Ovary (tissue), 9 donors: ENCODE measurements around the gene CASK. TPM values are rescaled to one million over a fixed set of nuclear protein-coding genes. Genes with fewer than 3 reads are reported as not detected.
"Not testable (repeated sequence)": the region's sequence is repeated elsewhere in the genome, so short reads cannot be mapped to it uniquely, and the experiment has no call there.

Experiments
- DNase-seq, 5 donors: peaks; one replicate each; pipeline ENCODE4 v3.0.0-alpha.2; 2019 to 2020
- H3K27ac ChIP-seq, 2 donors: fragments of 200-600 bp; one replicate each; pipeline versions ENCODE4 v1.5.1 to v1.8.0; 2019 to 2022
- H3K27me3 ChIP-seq: fragments of 200-600 bp; one replicate; pipeline ENCODE4 v1.8.0; 2022
- H3K36me3 ChIP-seq: fragments of 200-600 bp; sonication (generic); one replicate; pipeline ENCODE4 v1.5.1; 2019
- H3K4me1 ChIP-seq: one replicate; pipeline ENCODE4 v1.8.1; 2013; ENCODE audit warnings: mild to moderate bottlenecking, moderate library complexity; ENCODE audit not compliant: insufficient read depth
- H3K4me3 ChIP-seq: fragments of 200-600 bp; sonication (generic); one replicate; pipeline ENCODE4 v1.5.1; 2017
- H3K9me3 ChIP-seq, 2 donors: fragments of 200-600 bp in 1 of 2; sonication (generic) in 1 of 2; one replicate each; pipeline versions ENCODE4 v1.5.1 to v1.8.1; 2013 to 2019; ENCODE audit warnings: mild to moderate bottlenecking in 1 of 2, moderate library complexity in 1 of 2
- EP300 ChIP-seq: sonication (generic); formaldehyde crosslinking; IDR thresholded peaks from one replicate; pipeline ENCODE4 v1.6.1; 2017; ENCODE audit warnings: antibody characterized with exemption
- POLR2A ChIP-seq: fragments of 450-650 bp; IDR thresholded peaks from one replicate; pipeline ENCODE4 v1.6.1; 2017; ENCODE audit warnings: antibody characterized with exemption, mild to moderate bottlenecking, moderate library complexity
- WGBS, 3 donors: extraction: QIAGEN DNeasy Blood & Tissue Kit in 1 of 3; methylation state at CpG; one replicate each; pipeline versions ENCODE4 v1.1.5 to v1.1.7; 2013 to 2017; 5-methylcytosine and 5-hydroxymethylcytosine counted together
- intact Hi-C, 4 donors: fragments of 100-400 bp; cut with DNase I; formaldehyde crosslinking; loops; one replicate each; pipeline versions ENCODE4 v1.11.0 to v1.15.1; 2022 to 2023
- polyA plus RNA-seq, 2 donors: library from polyadenylated mRNA; stranded (reverse); fragments of 200-250 nt in 1 of 2; fragments of 350-450 nt in 1 of 2; fragmentation: Illumina TruSeq in 1 of 2; extraction: RNeasy Lipid Tissue Mini Kit (QIAGEN cat#74804) in 1 of 2; gene quantifications; one replicate each; pipeline ENCODE4 v1.2.3, GENCODE V29; 2013 to 2014
- total RNA-seq, 7 donors: library from RNA; depleted of rRNA in 2 of 7; stranded (reverse); fragments of >200 nt in 2 of 7; fragmentation: NEBNext Ultra II Directional in 3 of 7; extraction: Animal tissue kit (Norgen Biotek cat#: 25700) in 3 of 7; gene quantifications; one replicate each; pipeline versions ENCODE4 v1.1.0 to v1.2.4, GENCODE V29; 2016 to 2023
- TF ChIP-seq, protein P1 (sequence below), 3 donors: fragments of 450-650 bp in 2 of 3; fragments of 200-600 bp in 1 of 3; IDR thresholded peaks; one replicate each; pipeline versions ENCODE4 v1.5.1 to v1.8.0; 2016 to 2022; ENCODE audit warnings: antibody characterized with exemption in 3 of 3, mild to moderate bottlenecking in 1 of 3
- donor health status: DM: no; HTN: no; CAD: no; lungs with moderate emphysema.
- donor health status: DM: no; HTN: no; CAD: no.
- donor health status: Bipolar disorder and iron deficiency.
- donor health status: DM: yes; HTN: yes; CAD: no.
- donor health status: DM: no; HTN: no; CAD: no.
- donor health status: DM: yes; HTN: yes; CAD: no.

CASK gene
- total and polyA plus RNA-seq, 9 donors = 11.3 to 70.9 (median 36.8) TPM

DNA sequence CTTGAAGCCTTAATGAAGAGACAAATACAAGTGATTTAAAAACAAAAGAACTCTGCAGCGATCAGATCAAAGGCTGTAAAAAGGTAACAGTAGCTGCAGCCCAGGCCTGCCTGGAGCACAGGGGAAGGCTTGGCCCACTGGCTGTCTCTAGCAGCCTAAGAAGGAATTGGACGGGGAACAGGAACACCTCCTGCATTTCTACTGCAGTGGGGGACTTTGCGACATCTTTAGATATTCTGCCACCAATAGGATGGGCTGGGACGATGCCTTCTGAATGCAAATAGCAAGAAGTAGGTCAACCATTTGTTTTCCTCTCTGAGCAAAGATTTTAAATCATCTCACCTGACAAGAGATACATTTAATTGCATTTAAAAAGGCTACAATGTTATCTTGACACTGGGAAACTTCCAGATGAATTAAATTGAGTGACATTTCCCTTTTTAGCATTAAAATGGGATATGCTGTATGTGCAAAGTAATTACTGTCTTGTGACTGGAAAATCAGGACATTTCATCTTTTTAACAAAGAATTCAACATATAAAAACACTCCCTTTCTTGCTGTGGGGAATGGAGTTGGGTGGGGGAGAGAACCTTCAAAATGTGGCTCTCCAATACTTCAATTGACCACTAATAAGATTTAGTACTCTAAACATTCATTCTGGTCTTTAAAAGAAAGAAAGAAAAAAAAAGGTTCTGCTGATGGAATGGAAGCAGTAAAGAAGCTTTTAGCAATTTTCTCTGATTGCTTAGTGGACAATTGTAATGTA, 406.2 kb downstream of the CASK start:
- Histone ChIP-seq H3K27ac (no peak overlapping the region), H3K27me3 (no peaks in the 10 kb centered on the region), H3K4me3 (no peak overlapping the region), H3K36me3 (no peaks in the 10 kb centered on the region), H3K4me1 (peaks cover 7% of the 10 kb centered on the region), H3K9me3 (no peaks in the 10 kb centered on the region)
- DNase-seq = no peak
- 63 to 71% (median 64%) methylated on average over 4 of the region's 4 CpGs for WGBS, 3 donors
- TF ChIP-seq EP300 (no peak), POLR2A (no peak)
- TF ChIP-seq, protein P1, sequence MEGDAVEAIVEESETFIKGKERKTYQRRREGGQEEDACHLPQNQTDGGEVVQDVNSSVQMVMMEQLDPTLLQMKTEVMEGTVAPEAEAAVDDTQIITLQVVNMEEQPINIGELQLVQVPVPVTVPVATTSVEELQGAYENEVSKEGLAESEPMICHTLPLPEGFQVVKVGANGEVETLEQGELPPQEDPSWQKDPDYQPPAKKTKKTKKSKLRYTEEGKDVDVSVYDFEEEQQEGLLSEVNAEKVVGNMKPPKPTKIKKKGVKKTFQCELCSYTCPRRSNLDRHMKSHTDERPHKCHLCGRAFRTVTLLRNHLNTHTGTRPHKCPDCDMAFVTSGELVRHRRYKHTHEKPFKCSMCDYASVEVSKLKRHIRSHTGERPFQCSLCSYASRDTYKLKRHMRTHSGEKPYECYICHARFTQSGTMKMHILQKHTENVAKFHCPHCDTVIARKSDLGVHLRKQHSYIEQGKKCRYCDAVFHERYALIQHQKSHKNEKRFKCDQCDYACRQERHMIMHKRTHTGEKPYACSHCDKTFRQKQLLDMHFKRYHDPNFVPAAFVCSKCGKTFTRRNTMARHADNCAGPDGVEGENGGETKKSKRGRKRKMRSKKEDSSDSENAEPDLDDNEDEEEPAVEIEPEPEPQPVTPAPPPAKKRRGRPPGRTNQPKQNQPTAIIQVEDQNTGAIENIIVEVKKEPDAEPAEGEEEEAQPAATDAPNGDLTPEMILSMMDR (IDR thresholded peaks at IDR 0.05) = no peak
- intact Hi-C loops = no loop called here

DNA sequence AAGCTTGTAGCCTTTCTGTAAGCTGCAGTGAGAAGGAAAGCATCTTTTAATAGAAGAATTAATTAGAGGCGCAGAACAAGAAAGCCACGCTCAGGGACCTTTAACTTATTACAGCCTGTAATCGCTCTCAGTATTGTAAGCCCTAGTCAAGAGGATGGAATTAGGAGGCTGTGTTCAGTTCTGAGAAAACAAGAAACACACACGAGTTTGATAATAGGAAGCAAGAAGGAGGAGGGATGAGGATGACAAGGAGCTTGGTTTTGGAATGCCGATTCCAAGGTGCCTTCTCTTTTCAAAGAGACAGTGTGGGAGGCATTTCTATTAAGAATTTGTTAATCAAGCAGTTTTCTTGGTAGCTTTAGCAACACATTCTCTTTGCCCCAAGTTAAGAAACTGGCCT, 406.9 kb downstream of the CASK start:
- Histone ChIP-seq H3K27me3 (no peaks in the 10 kb centered on the region), H3K4me3 (no peak overlapping the region), H3K9me3 (no peaks in the 10 kb centered on the region), H3K27ac (no peak overlapping the region), H3K36me3 (no peaks in the 10 kb centered on the region), H3K4me1 (peaks cover 7% of the 10 kb centered on the region)
- no peak for DNase-seq
- 72 to 78% (median 75%) methylated on average over 5 of the region's 5 CpGs for WGBS, 3 donors
- intact Hi-C loops = no loop called here
- TF ChIP-seq, protein P1 (IDR thresholded peaks at IDR 0.05) = no peak
- TF ChIP-seq EP300 = no peak
- no peak for TF ChIP-seq POLR2A

DNA sequence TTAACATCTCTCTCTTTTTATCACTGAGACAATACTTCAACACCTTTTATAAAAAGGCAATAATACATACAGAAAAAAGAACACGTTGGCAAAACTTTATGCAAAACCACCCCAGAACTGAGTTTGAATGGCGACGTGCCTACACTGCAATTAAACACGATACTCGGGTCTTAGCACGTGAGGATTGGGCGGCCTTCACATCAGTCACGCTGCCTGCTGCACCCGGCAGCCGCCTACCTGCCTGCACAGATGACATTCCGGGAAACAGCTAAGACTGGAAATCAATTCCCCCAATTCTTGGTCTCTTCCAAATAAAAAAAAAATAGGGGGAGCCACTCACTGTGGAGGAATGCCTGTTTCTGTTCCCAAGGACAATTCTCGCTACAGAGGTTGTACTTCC, 408.0 kb downstream of the CASK start:
- H3K9me3 ChIP-seq = no peaks in the 10 kb centered on the region
- intact Hi-C loops = no loop called here
- H3K4me3 ChIP-seq = no peak overlapping the region
- no peak overlapping the region for H3K27ac ChIP-seq
- H3K4me1 ChIP-seq = peaks cover 5% of the 10 kb centered on the region
- 78 to 89% (median 84%) methylated on average over 12 of the region's 12 CpGs for WGBS, 3 donors
- no peak for TF ChIP-seq EP300
- no peak for TF ChIP-seq POLR2A
- TF ChIP-seq, protein P1 (IDR thresholded peaks at IDR 0.05) = no peak
- no peak for DNase-seq
- no peaks in the 10 kb centered on the region for H3K36me3 ChIP-seq
- H3K27me3 ChIP-seq = no peaks in the 10 kb centered on the region

DNA sequence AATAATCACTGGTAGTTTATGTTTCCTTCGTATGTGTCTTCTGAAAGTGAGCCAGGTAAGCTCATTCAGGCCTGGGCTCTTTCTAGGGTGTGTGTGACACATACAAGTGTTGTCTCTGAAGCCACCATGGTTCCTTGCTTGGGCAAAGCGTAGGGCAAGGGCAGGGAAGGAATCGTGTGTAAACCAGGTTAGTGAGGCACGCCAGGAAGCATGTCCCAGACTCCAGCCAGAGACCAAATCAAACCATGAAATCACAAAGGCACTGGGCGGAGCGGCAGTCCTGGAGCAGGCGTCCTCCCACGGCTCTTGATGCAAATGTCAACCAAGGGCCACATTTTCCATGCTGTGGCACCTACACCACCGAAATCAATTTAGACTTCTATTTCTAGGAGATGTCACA, 409.2 kb downstream of the CASK start:
- no peak overlapping the region for H3K27ac ChIP-seq
- WGBS, 3 donors = 73 to 77% (median 77%) methylated on average over 9 of the region's 9 CpGs
- intact Hi-C loops = no loop called here
- peaks cover 5% of the 10 kb centered on the region for H3K4me1 ChIP-seq
- no peaks in the 10 kb centered on the region for H3K36me3 ChIP-seq
- no peak overlapping the region for H3K4me3 ChIP-seq
- DNase-seq = no peak
- TF ChIP-seq, protein P1 (IDR thresholded peaks at IDR 0.05) = no peak
- TF ChIP-seq POLR2A = no peak
- TF ChIP-seq EP300 = no peak
- no peaks in the 10 kb centered on the region for H3K27me3 ChIP-seq
- no peaks in the 10 kb centered on the region for H3K9me3 ChIP-seq

DNA sequence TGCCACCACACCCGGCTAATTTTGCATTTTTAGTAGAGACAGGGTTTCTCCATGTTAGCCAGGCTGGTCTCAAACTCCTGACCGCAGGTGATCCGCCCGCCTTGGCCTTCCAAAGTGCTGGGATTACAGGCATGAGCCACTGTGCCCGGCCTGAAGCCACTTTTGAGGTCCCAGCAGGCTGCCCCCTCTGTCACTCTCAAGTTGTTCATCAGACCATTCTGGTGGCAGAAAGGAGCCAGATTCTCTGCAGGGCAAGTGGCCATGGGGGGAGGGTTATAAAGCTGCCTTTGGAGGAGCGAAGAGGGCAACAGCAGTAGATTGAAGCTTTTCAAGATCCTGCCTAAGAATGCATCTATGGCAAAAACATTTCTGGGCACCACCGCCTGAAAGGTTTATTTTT, 410.5 kb downstream of the CASK start:
- H3K4me3 ChIP-seq, DNase-seq, H3K4me1 ChIP-seq, H3K27ac ChIP-seq, H3K36me3 ChIP-seq, H3K9me3 ChIP-seq, intact Hi-C loops, H3K27me3 ChIP-seq: not testable (repeated sequence)
- 85 to 91% (median 87%) methylated on average over 7 of the region's 7 CpGs for WGBS, 3 donors
